ENCODE results near the gene PLA2G2C.

The PLA2G2C gene

GRCh38 chr1:20115479-20115878 is 70.8 kb downstream of the PLA2G2C start:
- H3K27ac ChIP-seq (ENCODE audit: low read length): no peak overlapping the region
- DNase-seq (no peak), ATAC-seq (ENCODE audit: insufficient read depth, low read depth) (no peak)
- H3K4me2 ChIP-seq (ENCODE audit: insufficient read depth, low read length): no peak overlapping the region
- H3K79me2 ChIP-seq (ENCODE audit: insufficient read depth, low read length): no peaks in the 10 kb centered on the region
- no peaks in the 10 kb centered on the region; the same call in 1 of the 2 replicates for H4K20me1 ChIP-seq (ENCODE audit: insufficient read depth, low read length)
- no peaks in the 10 kb centered on the region for H3K27me3 ChIP-seq (ENCODE audit: insufficient read depth, low read length, poor library complexity)
- no peak overlapping the region for H3K4me3 ChIP-seq (ENCODE audit: low read depth in 1 of 2, low read length in 2 of 2)
- H3K4me1 ChIP-seq (ENCODE audit: insufficient read depth, low read length): no peaks in the 10 kb centered on the region
- H3K9me3 ChIP-seq (ENCODE audit: insufficient read depth, low read length, severe bottlenecking): no peaks in the 10 kb centered on the region
- no peaks in the 10 kb centered on the region for H3K36me3 ChIP-seq (ENCODE audit: insufficient read depth, low read length)
- peak; percentile 35 for TF ChIP-seq CTCF (IDR thresholded peaks at IDR 0.05; ENCODE audit: borderline replicate concordance, extremely low read depth, low read length, poor library complexity, severe bottlenecking)
- no peak for TF ChIP-seq EZH2 (IDR thresholded peaks at IDR 0.05; ENCODE audit: borderline replicate concordance, low read depth, low read length, severe bottlenecking)
- H3K9ac ChIP-seq (ENCODE audit: low read depth, low read length): no peak overlapping the region
- H2AFZ ChIP-seq (ENCODE audit: low read depth, low read length): no peak overlapping the region

GRCh38 chr1:20114021-20114648 is 72.2 kb downstream of the PLA2G2C start:
- ATAC-seq (ENCODE audit: insufficient read depth, low read depth) (no peak), DNase-seq (no peak)
- Histone ChIP-seq H4K20me1 (ENCODE audit: insufficient read depth, low read length) (peaks cover 4% of the 10 kb centered on the region; the same call in 1 of the 2 replicates), H3K9ac (ENCODE audit: low read depth, low read length) (no peak overlapping the region), H3K36me3 (ENCODE audit: insufficient read depth, low read length) (no peaks in the 10 kb centered on the region), H3K4me2 (ENCODE audit: insufficient read depth, low read length) (no peak overlapping the region), H2AFZ (ENCODE audit: low read depth, low read length) (no peak overlapping the region), H3K4me1 (ENCODE audit: insufficient read depth, low read length) (no peaks in the 10 kb centered on the region), H3K27me3 (ENCODE audit: insufficient read depth, low read length, poor library complexity) (no peaks in the 10 kb centered on the region), H3K27ac (ENCODE audit: low read length) (no peak overlapping the region), H3K9me3 (ENCODE audit: insufficient read depth, low read length, severe bottlenecking) (no peaks in the 10 kb centered on the region), H3K4me3 (ENCODE audit: low read depth in 1 of 2, low read length in 2 of 2) (no peak overlapping the region), H3K79me2 (ENCODE audit: insufficient read depth, low read length) (no peaks in the 10 kb centered on the region)
- TF ChIP-seq EZH2 (IDR thresholded peaks at IDR 0.05; ENCODE audit: borderline replicate concordance, low read depth, low read length, severe bottlenecking): no peak
- TF ChIP-seq CTCF (IDR thresholded peaks at IDR 0.05; ENCODE audit: borderline replicate concordance, extremely low read depth, low read length, poor library complexity, severe bottlenecking): no peak
